Measurements from ENCODE around the gene NR1D1.

DNA sequence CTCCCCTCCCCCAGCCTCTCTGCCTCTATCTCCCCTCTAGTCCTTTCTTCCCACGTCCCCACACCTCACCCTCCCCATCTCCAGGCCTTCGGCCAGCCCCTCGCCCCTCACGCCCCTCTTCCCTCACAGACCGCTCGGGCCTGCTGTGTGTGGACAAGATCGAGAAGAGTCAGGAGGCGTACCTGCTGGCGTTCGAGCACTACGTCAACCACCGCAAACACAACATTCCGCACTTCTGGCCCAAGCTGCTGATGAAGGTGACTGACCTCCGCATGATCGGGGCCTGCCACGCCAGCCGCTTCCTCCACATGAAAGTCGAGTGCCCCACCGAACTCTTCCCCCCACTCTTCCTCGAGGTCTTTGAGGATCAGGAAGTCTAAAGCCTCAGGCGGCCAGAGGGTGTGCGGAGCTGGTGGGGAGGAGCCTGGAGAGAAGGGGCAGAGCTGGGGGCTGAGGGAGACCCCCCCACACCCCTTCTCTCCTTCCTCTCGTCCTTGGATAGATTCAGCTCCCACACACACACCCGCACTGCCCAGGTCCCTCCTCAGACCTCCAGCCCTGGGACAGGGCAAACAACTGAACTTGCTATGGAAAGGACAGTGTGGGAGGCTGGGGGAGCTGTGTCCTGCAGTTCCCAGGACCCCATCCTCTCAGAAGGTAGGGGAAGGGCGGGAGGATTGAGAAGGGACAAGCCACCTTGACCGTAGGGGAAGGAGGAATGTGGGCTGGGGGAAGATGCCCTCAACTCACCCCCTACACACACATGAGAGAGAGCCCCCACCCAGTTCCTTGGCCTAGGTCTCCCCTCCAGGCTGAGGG lies 11.1 kb downstream of the NR1D1 start:
- TF ChIP-seq CTCF (IDR thresholded peaks at IDR 0.05) (no peak), POLR2A (IDR thresholded peaks at IDR 0.05) (no peak)

Measured in testis (tissue), 2 donors.